ENCODE data around the gene GSE1. TPM values are rescaled to one million over a fixed set of nuclear protein-coding genes. Genes with fewer than 3 reads are reported as not detected.
A peak's percentile ranks its signal among the peaks of the same experiment; 100 is the strongest.

The GSE1 gene
- total RNA-seq, 6 experiments from 2014 or later: 30.0 to 48.0 (median 38.8) TPM

DNA sequence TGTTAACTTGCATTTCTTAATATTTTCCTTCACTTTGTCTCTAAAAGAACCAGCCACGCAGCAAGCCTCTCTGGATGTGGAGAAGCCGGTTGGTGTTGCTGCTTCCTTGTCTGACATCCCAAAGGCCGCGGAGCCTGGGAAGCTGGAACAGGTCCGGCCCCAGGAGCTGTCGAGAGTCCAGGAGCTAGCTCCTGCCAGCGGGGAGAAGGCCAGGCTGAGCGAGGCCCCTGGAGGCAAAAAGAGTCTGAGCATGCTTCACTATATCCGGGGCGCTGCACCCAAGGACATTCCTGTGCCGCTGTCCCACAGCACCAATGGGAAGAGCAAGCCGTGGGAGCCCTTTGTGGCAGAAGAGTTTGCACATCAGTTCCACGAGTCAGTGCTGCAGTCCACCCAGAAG, 52.8 kb downstream of the GSE1 start:
- no peak for ATAC-seq

GRCh38 chr16:85667261-85667660, 54.1 kb downstream of the GSE1 start:
- intact Hi-C loops (cut with DNase I): no loop called here
- DNase-seq: peak in 2 of 3 donors; percentile 9 to 32

More for the DNA sequence above, 52.8 kb downstream of the GSE1 start:
- Histone ChIP-seq H3K36me3 (peaks cover 7 to 98% (median 50%) of the 10 kb centered on the region in 4 donors), H3K27ac (no peak overlapping the region), H3K9me3 (no peaks in the 10 kb centered on the region), H3K4me1 (no peaks in the 10 kb centered on the region), H3K27me3 (no peaks in the 10 kb centered on the region), H3K4me3 (no peak overlapping the region)
- intact Hi-C loops (cut with DNase I): no loop called here
- TF ChIP-seq POLR2A (IDR thresholded peaks at IDR 0.05): no peak
- TF ChIP-seq, protein P1, sequence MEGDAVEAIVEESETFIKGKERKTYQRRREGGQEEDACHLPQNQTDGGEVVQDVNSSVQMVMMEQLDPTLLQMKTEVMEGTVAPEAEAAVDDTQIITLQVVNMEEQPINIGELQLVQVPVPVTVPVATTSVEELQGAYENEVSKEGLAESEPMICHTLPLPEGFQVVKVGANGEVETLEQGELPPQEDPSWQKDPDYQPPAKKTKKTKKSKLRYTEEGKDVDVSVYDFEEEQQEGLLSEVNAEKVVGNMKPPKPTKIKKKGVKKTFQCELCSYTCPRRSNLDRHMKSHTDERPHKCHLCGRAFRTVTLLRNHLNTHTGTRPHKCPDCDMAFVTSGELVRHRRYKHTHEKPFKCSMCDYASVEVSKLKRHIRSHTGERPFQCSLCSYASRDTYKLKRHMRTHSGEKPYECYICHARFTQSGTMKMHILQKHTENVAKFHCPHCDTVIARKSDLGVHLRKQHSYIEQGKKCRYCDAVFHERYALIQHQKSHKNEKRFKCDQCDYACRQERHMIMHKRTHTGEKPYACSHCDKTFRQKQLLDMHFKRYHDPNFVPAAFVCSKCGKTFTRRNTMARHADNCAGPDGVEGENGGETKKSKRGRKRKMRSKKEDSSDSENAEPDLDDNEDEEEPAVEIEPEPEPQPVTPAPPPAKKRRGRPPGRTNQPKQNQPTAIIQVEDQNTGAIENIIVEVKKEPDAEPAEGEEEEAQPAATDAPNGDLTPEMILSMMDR (IDR thresholded peaks at IDR 0.05): no peak
- no CpG with 5 or more reads among the region's 13 CpGs for WGBS (ENCODE audit: insufficient coverage, low coverage, low lambda C conversion rate, missing lambda C conversion rate)
- DNase-seq: peak in 2 of 3 donors; percentile 11 to 50

DNA sequence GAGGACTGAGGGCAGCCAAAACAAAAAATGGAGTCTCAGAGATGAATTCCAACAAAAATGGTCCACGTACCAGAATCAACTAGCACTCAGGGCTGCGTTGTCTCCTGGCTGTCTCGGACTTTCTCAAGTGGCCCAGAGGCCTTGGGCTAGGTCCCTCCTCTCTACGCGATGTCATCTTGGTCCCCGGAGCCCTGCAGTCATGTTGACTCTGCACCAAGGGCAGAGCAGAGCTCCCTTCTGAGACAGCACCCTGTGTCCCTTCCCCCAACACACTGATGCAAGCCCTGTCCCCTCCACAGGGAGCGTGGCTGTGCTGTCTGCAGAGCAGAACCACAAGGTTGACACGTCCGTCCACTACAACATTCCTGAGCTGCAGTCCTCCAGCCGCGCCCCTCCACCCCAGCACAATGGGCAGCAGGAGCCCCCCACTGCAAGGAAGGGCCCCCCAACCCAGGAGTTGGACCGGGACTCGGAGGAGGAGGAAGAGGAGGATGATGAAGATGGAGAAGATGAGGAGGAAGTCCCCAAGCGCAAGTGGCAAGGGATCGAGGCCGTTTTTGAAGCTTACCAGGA, 54.8 kb downstream of the GSE1 start:
- H3K9me3 ChIP-seq: no peaks in the 10 kb centered on the region
- WGBS (ENCODE audit: insufficient coverage, low coverage, low lambda C conversion rate, missing lambda C conversion rate): 87% methylated on average over 4 of the region's 16 CpGs
- peak in 2 of 3 donors; percentile 10 to 31 for DNase-seq
- TF ChIP-seq POLR2A (IDR thresholded peaks at IDR 0.05): no peak
- TF ChIP-seq, protein P1 (IDR thresholded peaks at IDR 0.05): no peak
- H3K27ac ChIP-seq: no peak overlapping the region
- H3K4me3 ChIP-seq: no peak overlapping the region
- H3K4me1 ChIP-seq: peaks cover 0 to 4% (median under 1%) of the 10 kb centered on the region in 4 donors
- peaks cover 0 to 96% (median 47%) of the 10 kb centered on the region in 4 donors for H3K36me3 ChIP-seq
- intact Hi-C loops (cut with DNase I): no loop called here
- no peaks in the 10 kb centered on the region for H3K27me3 ChIP-seq
- no peak for ATAC-seq

More at GRCh38 chr16:85667261-85667660, 54.1 kb downstream of the GSE1 start:
- 95% methylated on average over 6 of the region's 9 CpGs for WGBS (ENCODE audit: insufficient coverage, low coverage, low lambda C conversion rate, missing lambda C conversion rate)
- ATAC-seq: no peak
- TF ChIP-seq POLR2A (IDR thresholded peaks at IDR 0.05): no peak
- TF ChIP-seq, protein P1 (IDR thresholded peaks at IDR 0.05): no peak
- no peaks in the 10 kb centered on the region for H3K4me1 ChIP-seq
- no peak overlapping the region for H3K27ac ChIP-seq
- H3K27me3 ChIP-seq: no peaks in the 10 kb centered on the region
- no peak overlapping the region for H3K4me3 ChIP-seq
- peaks cover 5 to 96% (median 47%) of the 10 kb centered on the region in 4 donors for H3K36me3 ChIP-seq
- no peaks in the 10 kb centered on the region for H3K9me3 ChIP-seq

GRCh38 chr16:85668676-85669424, 55.7 kb downstream of the GSE1 start:
- DNase-seq (peak in 2 of 3 donors; percentile 10 to 29), ATAC-seq (no peak)
- Histone ChIP-seq H3K36me3 (peaks cover 0 to 89% (median 40%) of the 10 kb centered on the region in 4 donors), H3K9me3 (no peaks in the 10 kb centered on the region), H3K27me3 (no peaks in the 10 kb centered on the region), H3K4me3 (no peak overlapping the region), H3K4me1 (peaks cover 0 to 12% (median 5%) of the 10 kb centered on the region in 4 donors), H3K27ac (no peak overlapping the region)
- intact Hi-C loops (cut with DNase I): no loop called here
- no peak for TF ChIP-seq POLR2A (IDR thresholded peaks at IDR 0.05)
- TF ChIP-seq, protein P1 (IDR thresholded peaks at IDR 0.05): no peak
- 92% methylated on average over 2 of the region's 10 CpGs for WGBS (ENCODE audit: insufficient coverage, low coverage, low lambda C conversion rate, missing lambda C conversion rate)

Measured in right lobe of liver (tissue), 6 donors.